GM18858 (cell line): Measurements from ENCODE around the gene HDDC3.
"Not testable (repeated sequence)": the region's sequence is repeated elsewhere in the genome, so short reads cannot be mapped to it uniquely, and the experiment has no call there.

Experiments
- ATAC-seq: cut with Tn5 transposase; IDR thresholded peaks from one replicate; pipeline ENCODE4 v1.9.1; 2021; ENCODE audit not compliant: unreplicated experiment

HDDC3 gene

GRCh38 chr15:90910441-90911301 lies 21.7 kb downstream of the HDDC3 start:
- ATAC-seq, result no peak

- ATAC-seq, result no peak
Measured at GRCh38 chr15:90909976-90910375, 22.4 kb downstream of the HDDC3 start.

- ATAC-seq, result not testable (repeated sequence)
Measured at GRCh38 chr15:90909449-90909848, 22.9 kb downstream of the HDDC3 start.

GRCh38 chr15:90907838-90908507 lies 24.4 kb downstream of the HDDC3 start:
- ATAC-seq, result no peak

- ATAC-seq, result no peak
Measured at GRCh38 chr15:90907051-90907660, 25.2 kb downstream of the HDDC3 start.

- no peak for ATAC-seq
Measured at GRCh38 chr15:90906181-90906849, 26.0 kb downstream of the HDDC3 start.

- ATAC-seq, result no peak
Measured at GRCh38 chr15:90905306-90906180, 26.8 kb downstream of the HDDC3 start.

GRCh38 chr15:90904746-90905145 lies 27.6 kb downstream of the HDDC3 start:
- ATAC-seq, result no peak

GRCh38 chr15:90903733-90904536 lies 28.4 kb downstream of the HDDC3 start:
- ATAC-seq, result no peak

GRCh38 chr15:90902840-90903732 lies 29.3 kb downstream of the HDDC3 start, which contains the start of gene MAN2A2:
MAN2A2 (plus strand) TSS chr15:90903302; CDS start chr15:90904208, 906 bp downstream.
- peak; percentile 40 for ATAC-seq

- ATAC-seq, result peak; percentile 55
Measured at GRCh38 chr15:90902040-90902839, 30.1 kb downstream of the HDDC3 start.

- no peak for ATAC-seq
Measured at GRCh38 chr15:90901175-90902039, 30.9 kb downstream of the HDDC3 start.

- ATAC-seq, result peak; percentile 71
Measured at GRCh38 chr15:90897131-90897655, 35.2 kb downstream of the HDDC3 start.

- ATAC-seq, result no peak
Measured at GRCh38 chr15:90895571-90896117, 36.7 kb downstream of the HDDC3 start.

GRCh38 chr15:90893175-90894090 lies 38.9 kb downstream of the HDDC3 start:
- ATAC-seq, result no peak
